Mesodermal cell (in vitro differentiated cells): ENCODE data around the gene ACOT2.

Experiments used
- H3K27ac ChIP-seq: 2 replicates; pipeline ENCODE4 v1.7.0; 2013; ENCODE audit warnings: mild to moderate bottlenecking, low read depth, low read length, moderate library complexity; ENCODE audit not compliant: severe bottlenecking
- H3K36me3 ChIP-seq: 2 replicates; pipeline ENCODE4 v1.7.1; 2013; ENCODE audit warnings: mild to moderate bottlenecking, low read length, moderate library complexity; ENCODE audit not compliant: control insufficient read depth, insufficient read depth
- H3K4me1 ChIP-seq: one replicate; pipeline ENCODE4 v1.7.1; 2013; ENCODE audit warnings: mild to moderate bottlenecking, low read length; ENCODE audit not compliant: insufficient read depth, control insufficient read depth, poor library complexity, severe bottlenecking
- H3K4me3 ChIP-seq: 2 replicates; pipeline ENCODE4 v1.7.0; 2013; ENCODE audit warnings: low read length, control low read depth, mild to moderate bottlenecking; ENCODE audit not compliant: insufficient read depth, poor library complexity, severe bottlenecking; ENCODE audit errors: extremely low read depth
- H3K9me3 ChIP-seq: 2 replicates; pipeline ENCODE4 v1.7.1; 2013; ENCODE audit warnings: mild to moderate bottlenecking, low read length, moderate library complexity; ENCODE audit not compliant: control insufficient read depth
- WGBS, 2 experiments: methylation state at CpG; one replicate each; pipeline ENCODE4 v1.1.5; 2013; ENCODE audit warnings: missing lambda C conversion rate in 2 of 2; ENCODE audit not compliant: insufficient coverage in 2 of 2; 5-methylcytosine and 5-hydroxymethylcytosine counted together

Gene ACOT2

GRCh38 chr14:73619524-73619923 lies 50.5 kb downstream of the ACOT2 start:
- Histone ChIP-seq H3K4me3 (no peak overlapping the region), H3K36me3 (no peaks in the 10 kb centered on the region), H3K9me3 (no peaks in the 10 kb centered on the region), H3K27ac (no peak overlapping the region), H3K4me1 (no peaks in the 10 kb centered on the region)
- WGBS, 2 experiments, result no CpG with 5 or more reads among the region's 1 CpG

DNA sequence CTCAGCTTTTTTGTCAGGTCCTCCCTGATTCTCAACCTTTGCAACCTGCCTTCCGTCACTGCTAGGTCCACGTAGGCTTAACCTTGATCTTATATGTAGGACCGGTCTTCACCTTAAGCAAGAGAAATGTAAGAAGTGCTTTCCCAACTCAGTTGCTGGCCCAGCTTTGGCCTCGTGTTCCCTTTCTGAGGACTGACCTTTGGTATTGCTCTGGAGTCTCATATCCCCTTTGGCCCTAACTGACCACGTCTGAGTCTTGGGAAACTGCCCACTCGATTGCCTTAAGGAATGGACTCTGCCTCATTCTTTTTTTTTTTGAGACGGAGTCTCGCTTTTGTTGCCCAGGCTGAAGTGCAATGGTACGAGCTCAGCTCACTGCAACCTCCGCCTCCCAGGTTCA lies 51.3 kb downstream of the ACOT2 start:
- Histone ChIP-seq H3K27ac (no peak overlapping the region), H3K4me3 (no peak overlapping the region), H3K36me3 (no peaks in the 10 kb centered on the region), H3K4me1 (no peaks in the 10 kb centered on the region), H3K9me3 (no peaks in the 10 kb centered on the region)
- WGBS, 2 experiments, result 88 to 94% methylated on average over 10 of the region's 10 CpGs

DNA sequence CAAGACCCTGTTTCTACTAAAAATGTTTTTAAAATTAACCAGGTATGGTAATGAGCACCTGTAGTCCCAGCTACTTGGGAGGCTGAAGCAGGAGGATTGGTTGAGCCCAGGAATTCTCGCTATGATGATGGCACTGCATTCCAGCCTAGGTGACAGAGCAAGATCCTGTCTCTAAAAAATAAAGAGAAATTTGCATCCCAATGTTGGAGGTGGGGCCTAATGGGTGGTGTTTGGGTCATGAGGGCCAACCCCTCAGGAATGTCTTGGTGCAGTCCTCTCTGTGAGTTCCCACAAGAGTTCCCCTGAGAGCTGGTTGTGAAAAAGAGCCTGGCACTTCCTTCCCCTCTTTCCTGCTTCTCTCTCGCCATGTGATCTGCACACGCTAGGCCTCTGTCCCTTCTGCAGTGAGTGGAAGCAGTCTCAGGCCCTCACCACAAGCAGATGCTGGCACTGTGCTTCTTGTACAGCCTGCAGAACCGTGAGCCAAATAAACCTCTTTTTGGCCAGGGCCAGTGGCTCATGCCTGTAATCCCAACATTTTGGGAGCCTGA lies 54.6 kb downstream of the ACOT2 start:
- H3K9me3 ChIP-seq, result no peaks in the 10 kb centered on the region
- 91 to 95% methylated on average over 3 to 4 of the region's 4 CpGs for WGBS, 2 experiments
- no peaks in the 10 kb centered on the region for H3K36me3 ChIP-seq
- H3K4me3 ChIP-seq, result no peak overlapping the region
- no peaks in the 10 kb centered on the region for H3K4me1 ChIP-seq
- no peak overlapping the region for H3K27ac ChIP-seq
